KG1 (cell line): Measurements from ENCODE around the gene DYNC1LI2.

Source experiments
- DNase-seq: peaks from one replicate; lab custom pipeline; 2025; lab: John Stamatoyannopoulos, UW

Gene DYNC1LI2

GRCh38 chr16:66740010-66740409, 11.4 kb downstream of the DYNC1LI2 start:
- DNase-seq, result no peak

GRCh38 chr16:66735891-66736290, 15.5 kb downstream of the DYNC1LI2 start:
- no peak for DNase-seq

GRCh38 chr16:66731101-66731500, 20.3 kb downstream of the DYNC1LI2 start:
- DNase-seq, result no peak

GRCh38 chr16:66728804-66729203, 22.6 kb downstream of the DYNC1LI2 start:
- no peak for DNase-seq

GRCh38 chr16:66728117-66728787, 23.2 kb downstream of the DYNC1LI2 start:
- DNase-seq, result peak; percentile 68

GRCh38 chr16:66720766-66721165, 30.6 kb downstream of the DYNC1LI2 start:
- DNase-seq, result no peak

GRCh38 chr16:66719246-66719645, 32.2 kb downstream of the DYNC1LI2 start:
- no peak for DNase-seq

- no peak for DNase-seq
Measured at GRCh38 chr16:66717776-66718175, 33.6 kb downstream of the DYNC1LI2 start.

GRCh38 chr16:66717112-66717675, 34.2 kb downstream of the DYNC1LI2 start:
- no peak for DNase-seq

- no peak for DNase-seq
Measured at GRCh38 chr16:66714654-66715307, 36.6 kb downstream of the DYNC1LI2 start.

- DNase-seq, result no peak
Measured at GRCh38 chr16:66714062-66714461, 37.3 kb downstream of the DYNC1LI2 start.

- no peak for DNase-seq
Measured at GRCh38 chr16:66713076-66713475, 38.3 kb downstream of the DYNC1LI2 start.

- no peak for DNase-seq
Measured at GRCh38 chr16:66712512-66712911, 38.9 kb downstream of the DYNC1LI2 start.

GRCh38 chr16:66711581-66711980, 39.8 kb downstream of the DYNC1LI2 start:
- no peak for DNase-seq

GRCh38 chr16:66706506-66706880, 44.9 kb downstream of the DYNC1LI2 start:
- no peak for DNase-seq

- no peak for DNase-seq
Measured at GRCh38 chr16:66705790-66706505, 45.5 kb downstream of the DYNC1LI2 start.

- no peak for DNase-seq
Measured at GRCh38 chr16:66703406-66704215, 47.8 kb downstream of the DYNC1LI2 start.

GRCh38 chr16:66701516-66701915, 49.9 kb downstream of the DYNC1LI2 start:
- no peak for DNase-seq

GRCh38 chr16:66701026-66701425, 50.4 kb downstream of the DYNC1LI2 start:
- no peak for DNase-seq

- DNase-seq, result no peak
Measured at GRCh38 chr16:66699898-66700297, 51.5 kb downstream of the DYNC1LI2 start.

GRCh38 chr16:66698046-66698445, 53.4 kb downstream of the DYNC1LI2 start:
- no peak for DNase-seq
